Ascending aorta (tissue), 2 donors: ENCODE data around the gene ING4. TPM values are rescaled to one million over a fixed set of nuclear protein-coding genes. Genes with fewer than 3 reads are reported as not detected.

Source experiments
- DNase-seq, 2 donors: peaks; one replicate each; pipeline ENCODE4 v3.0.0-alpha.2; 2019; ENCODE audit warnings: low spot score in 2 of 2
- H3K27ac ChIP-seq, 2 donors: fragments of 200-600 bp; sonication (generic); one replicate each; pipeline ENCODE4 v1.5.1; 2016 to 2017; ENCODE audit warnings: mild to moderate bottlenecking in 1 of 2
- H3K27me3 ChIP-seq: fragments of 200-600 bp; sonication (generic); one replicate; pipeline ENCODE4 v1.5.1; 2017
- H3K36me3 ChIP-seq, 2 donors: fragments of 200-600 bp; sonication (generic); one replicate each; pipeline ENCODE4 v1.5.1; 2016
- H3K4me1 ChIP-seq, 2 donors: fragments of 200-600 bp; sonication (generic); one replicate each; pipeline ENCODE4 v1.5.1; 2016 to 2017; ENCODE audit warnings: mild to moderate bottlenecking in 1 of 2
- H3K4me3 ChIP-seq, 2 donors: fragments of 200-600 bp; sonication (generic); one replicate each; pipeline ENCODE4 v1.5.1; 2016 to 2017; ENCODE audit warnings: mild to moderate bottlenecking in 1 of 2
- H3K9me3 ChIP-seq, 2 donors: fragments of 200-600 bp; sonication (generic); one replicate each; pipeline ENCODE4 v1.5.1; 2016
- CTCF ChIP-seq, 3 experiments: fragments of 200-600 bp in 2 of 3; fragments of 450-650 bp in 1 of 3; sonication (generic) in 2 of 3; IDR thresholded peaks; one replicate each; pipeline ENCODE4 v1.5.1; 2016 to 2019; ENCODE audit warnings: antibody characterized with exemption in 3 of 3, mild to moderate bottlenecking in 1 of 3, moderate library complexity in 1 of 3
- intact Hi-C: fragments of 100-400 bp; cut with DNase I; formaldehyde crosslinking; loops from one replicate; pipeline ENCODE4 v1.15.1; 2023
- total RNA-seq: library from RNA; depleted of rRNA; stranded (reverse); fragments of >200 nt; gene quantifications from one replicate; pipeline ENCODE4 v1.1.0, GENCODE V29; 2016

The ING4 gene
- total RNA-seq, 1 donor from 2014 or later: 2.6 TPM

- H3K9me3 ChIP-seq: no peaks in the 10 kb centered on the region
- TF ChIP-seq CTCF (IDR thresholded peaks at IDR 0.05): no peak
- intact Hi-C loops: loop anchor here (5.0 to 10.0 kb wide), 3 partner anchors 105 to 168 kb away; partner anchors contain the start of genes MRPL51, NCAPD2 and PTMS
- no peaks in the 10 kb centered on the region for H3K27me3 ChIP-seq
- peak overlapping the region; percentile 75 to 82 for H3K4me3 ChIP-seq
- peaks cover 15 to 18% of the 10 kb centered on the region in 2 donors for H3K36me3 ChIP-seq
- peak overlapping the region; percentile 70 to 80 for H3K27ac ChIP-seq
- DNase-seq: no peak
- H3K4me1 ChIP-seq: peaks cover 4 to 12% of the 10 kb centered on the region in 2 donors
Observed at GRCh38 chr12:6662602-6662905, 365 bp downstream of the ING4 start.

- H3K4me3 ChIP-seq: no peak overlapping the region
- H3K27ac ChIP-seq: no peak overlapping the region
- H3K36me3 ChIP-seq: peaks cover 86 to 88% of the 10 kb centered on the region in 2 donors
- no peaks in the 10 kb centered on the region for H3K27me3 ChIP-seq
- DNase-seq: no peak
- intact Hi-C loops: no loop called here
- no peaks in the 10 kb centered on the region for H3K9me3 ChIP-seq
- TF ChIP-seq CTCF (IDR thresholded peaks at IDR 0.05): no peak
- H3K4me1 ChIP-seq: no peaks in the 10 kb centered on the region
Observed at GRCh38 chr12:6653987-6654386, 8.9 kb downstream of the ING4 start.

- intact Hi-C loops: no loop called here
- no peaks in the 10 kb centered on the region for H3K27me3 ChIP-seq
- no peaks in the 10 kb centered on the region for H3K4me1 ChIP-seq
- TF ChIP-seq CTCF (IDR thresholded peaks at IDR 0.05): no peak
- H3K36me3 ChIP-seq: peaks cover 84 to 86% of the 10 kb centered on the region in 2 donors
- no peak overlapping the region for H3K27ac ChIP-seq
- DNase-seq: no peak
- no peak overlapping the region for H3K4me3 ChIP-seq
- no peaks in the 10 kb centered on the region for H3K9me3 ChIP-seq
Observed at GRCh38 chr12:6653342-6653741, 9.6 kb downstream of the ING4 start.

- Histone ChIP-seq H3K27me3 (no peaks in the 10 kb centered on the region), H3K4me3 (no peak overlapping the region), H3K27ac (no peak overlapping the region), H3K36me3 (peaks cover 82 to 87% of the 10 kb centered on the region in 2 donors), H3K9me3 (no peaks in the 10 kb centered on the region), H3K4me1 (no peaks in the 10 kb centered on the region)
- DNase-seq: no peak
- TF ChIP-seq CTCF (IDR thresholded peaks at IDR 0.05): no peak
- intact Hi-C loops: no loop called here
Observed at GRCh38 chr12:6652391-6652790, 10.5 kb downstream of the ING4 start.

- Histone ChIP-seq H3K27ac (no peak overlapping the region), H3K27me3 (no peaks in the 10 kb centered on the region), H3K9me3 (no peaks in the 10 kb centered on the region), H3K36me3 (peaks cover 67 to 71% of the 10 kb centered on the region in 2 donors), H3K4me1 (no peaks in the 10 kb centered on the region), H3K4me3 (no peak overlapping the region)
- DNase-seq: no peak
- TF ChIP-seq CTCF (IDR thresholded peaks at IDR 0.05): no peak
- intact Hi-C loops: no loop called here
Observed at GRCh38 chr12:6650832-6651231, 12.1 kb downstream of the ING4 start.

- peak within 1 kb of the TSS in 1 of 2 donors; percentile 48 for H3K27ac ChIP-seq
Observed at GRCh38 chr12:6647083-6647604, 15.8 kb downstream of the ING4 start, which contains the start of gene ACRBP. ACRBP (minus strand) TSS chr12:6647432; CDS start chr12:6647366, 66 bp downstream.

More at GRCh38 chr12:6647083-6647604, 15.8 kb downstream of the ING4 start, which contains the start of gene ACRBP:
- Histone ChIP-seq H3K36me3 (peaks cover 30 to 37% of the 10 kb centered on the region in 2 donors), H3K4me1 (no peaks in the 10 kb centered on the region), H3K4me3 (peak within 1 kb of the TSS; percentile 42 to 65), H3K9me3 (no peaks in the 10 kb centered on the region), H3K27me3 (no peaks in the 10 kb centered on the region)
- no peak for TF ChIP-seq CTCF (IDR thresholded peaks at IDR 0.05)
- peak in 1 of 2 donors; percentile 85 for DNase-seq
- intact Hi-C loops: no loop called here
